Stimulated activated CD8-positive, alpha-beta memory T cell treated with anti-CD3 and anti-CD28 coated beads, Interleukin-7, amount 100 ng/mL, for 4 hours (primary cell): Measurements from ENCODE around the gene OTOG.

Experiments
- DNase-seq, 2 donors: peaks; one replicate each; pipeline ENCODE4 v3.0.0-alpha.2; 2020; ENCODE audit warnings: low read depth in 2 of 2

The OTOG gene

DNA sequence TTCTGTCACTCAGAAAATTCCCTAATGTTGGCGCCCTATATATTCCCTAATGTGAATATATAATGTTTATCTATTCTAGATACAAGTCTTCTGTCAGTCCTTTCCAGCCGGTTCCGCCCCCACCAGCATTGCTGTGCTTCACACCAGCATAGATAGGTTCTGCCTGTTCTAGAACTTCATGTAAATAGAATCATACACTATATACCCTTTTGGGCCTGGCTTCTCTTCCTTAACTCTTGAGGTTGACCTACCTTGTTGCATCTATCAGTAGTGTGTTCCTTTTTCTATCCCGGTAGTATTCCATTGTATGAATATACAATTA, 34.6 kb downstream of the OTOG start:
- DNase-seq: no peak

DNA sequence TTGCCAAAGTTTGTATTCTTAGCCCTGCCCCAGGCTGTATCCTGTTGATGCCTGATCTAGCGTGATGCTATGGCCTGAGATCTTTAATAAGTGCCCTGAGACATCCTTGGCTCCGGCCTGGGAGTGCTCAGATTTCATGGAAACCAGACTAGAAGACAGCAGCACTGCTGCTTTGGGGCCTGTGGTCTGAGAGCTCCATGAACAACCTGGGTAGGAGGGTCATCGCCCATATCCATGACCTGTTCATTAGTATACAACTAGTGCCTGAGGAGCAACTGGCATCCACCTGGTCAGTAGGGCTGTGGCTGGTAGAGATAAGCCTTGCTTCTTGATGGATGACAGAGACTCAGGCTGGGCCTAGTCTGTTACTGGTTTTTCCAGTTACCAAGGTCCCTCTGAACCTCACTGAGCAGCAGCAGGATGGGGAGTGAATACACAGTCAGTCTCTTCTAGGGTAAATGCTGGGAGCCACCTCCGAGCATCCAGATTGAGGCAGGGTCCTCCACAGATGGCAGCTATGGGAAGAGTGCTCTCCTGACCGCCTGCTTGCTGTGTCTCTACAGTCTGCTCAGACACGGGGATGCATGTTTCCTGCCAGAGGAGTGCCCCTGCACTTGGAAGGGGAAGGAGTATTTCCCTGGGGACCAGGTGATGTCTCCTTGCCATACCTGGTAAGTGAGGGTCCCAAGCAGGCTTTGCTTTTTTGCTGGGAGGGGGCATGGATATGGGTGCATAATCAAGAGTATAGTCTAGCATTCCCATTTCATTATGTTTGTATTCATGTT, 39.0 kb downstream of the OTOG start:
- DNase-seq: no peak

DNA sequence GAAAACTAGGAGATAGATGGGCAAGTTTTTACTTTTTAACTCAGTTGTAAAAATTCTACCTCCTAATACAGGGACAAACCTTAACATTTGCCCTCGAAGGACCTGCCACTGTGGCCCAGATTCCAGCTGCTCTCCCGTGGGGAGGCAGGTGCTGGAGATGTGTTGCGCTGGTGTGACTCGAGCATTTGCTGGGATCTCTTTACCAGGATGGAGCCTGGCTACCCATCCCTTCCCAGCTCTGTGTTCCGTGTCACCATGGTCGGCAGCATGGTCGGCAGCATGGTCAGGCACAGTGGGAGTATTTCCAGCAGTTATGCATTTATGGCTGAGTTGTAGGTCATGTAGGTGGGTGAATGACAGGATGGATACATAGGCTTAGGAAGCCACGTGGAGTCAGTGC, 41.1 kb downstream of the OTOG start:
- DNase-seq: no peak

DNA sequence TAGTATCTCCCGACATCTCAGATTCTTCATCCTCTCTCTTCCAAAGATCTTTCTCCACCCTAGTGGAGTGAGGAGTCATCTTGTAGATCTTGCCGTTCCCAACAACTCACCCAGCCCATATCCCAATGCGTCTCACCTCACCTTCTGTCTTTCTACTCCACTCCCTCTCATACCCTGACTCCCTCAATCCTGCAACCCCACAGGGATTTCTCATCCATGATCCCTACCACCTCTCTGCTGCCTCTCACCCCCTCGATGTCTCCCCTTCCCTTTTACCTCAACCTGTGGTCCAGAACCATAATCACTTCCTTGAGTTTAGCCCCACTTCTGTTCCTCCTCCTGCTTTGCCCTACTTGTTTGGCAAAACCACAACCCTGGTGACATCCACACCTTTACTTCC, 41.7 kb downstream of the OTOG start:
- no peak for DNase-seq

DNA sequence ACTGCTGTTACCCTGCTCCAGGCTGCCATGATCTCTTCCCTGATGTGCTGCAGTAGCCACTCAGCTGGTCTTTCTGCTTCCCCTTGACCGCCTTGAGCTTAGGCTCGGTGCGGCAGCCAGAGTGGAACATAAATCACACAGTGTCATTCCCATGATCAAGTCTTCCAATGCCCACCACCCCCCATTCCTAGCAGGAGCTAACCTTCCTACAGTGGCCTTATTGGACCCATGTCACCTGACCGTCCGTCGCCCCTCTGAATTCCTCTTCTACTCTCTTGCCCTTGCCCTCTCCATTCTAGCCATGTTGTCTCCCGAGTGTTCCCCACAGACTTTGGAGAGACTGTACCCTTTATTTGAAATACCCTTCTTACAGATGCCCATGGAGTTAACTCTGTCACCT, 43.4 kb downstream of the OTOG start:
- DNase-seq: no peak

DNA sequence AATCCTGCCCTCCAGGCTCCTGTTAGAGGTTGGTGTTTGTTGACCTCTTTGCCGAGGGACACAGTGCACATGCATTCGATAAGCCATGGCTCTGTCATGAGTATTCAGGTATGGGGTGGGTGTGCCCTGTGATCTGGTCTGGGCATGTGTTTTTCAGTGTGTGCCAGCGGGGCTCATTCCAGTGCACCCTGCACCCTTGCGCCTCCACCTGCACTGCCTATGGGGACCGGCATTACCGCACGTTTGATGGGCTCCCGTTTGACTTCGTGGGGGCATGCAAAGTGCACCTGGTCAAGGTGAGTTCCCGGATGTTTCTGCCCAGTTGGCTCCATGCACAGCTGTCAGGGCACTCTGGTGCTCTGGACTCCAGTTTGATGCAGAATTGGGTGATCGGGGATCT, 44.2 kb downstream of the OTOG start:
- DNase-seq: no peak

DNA sequence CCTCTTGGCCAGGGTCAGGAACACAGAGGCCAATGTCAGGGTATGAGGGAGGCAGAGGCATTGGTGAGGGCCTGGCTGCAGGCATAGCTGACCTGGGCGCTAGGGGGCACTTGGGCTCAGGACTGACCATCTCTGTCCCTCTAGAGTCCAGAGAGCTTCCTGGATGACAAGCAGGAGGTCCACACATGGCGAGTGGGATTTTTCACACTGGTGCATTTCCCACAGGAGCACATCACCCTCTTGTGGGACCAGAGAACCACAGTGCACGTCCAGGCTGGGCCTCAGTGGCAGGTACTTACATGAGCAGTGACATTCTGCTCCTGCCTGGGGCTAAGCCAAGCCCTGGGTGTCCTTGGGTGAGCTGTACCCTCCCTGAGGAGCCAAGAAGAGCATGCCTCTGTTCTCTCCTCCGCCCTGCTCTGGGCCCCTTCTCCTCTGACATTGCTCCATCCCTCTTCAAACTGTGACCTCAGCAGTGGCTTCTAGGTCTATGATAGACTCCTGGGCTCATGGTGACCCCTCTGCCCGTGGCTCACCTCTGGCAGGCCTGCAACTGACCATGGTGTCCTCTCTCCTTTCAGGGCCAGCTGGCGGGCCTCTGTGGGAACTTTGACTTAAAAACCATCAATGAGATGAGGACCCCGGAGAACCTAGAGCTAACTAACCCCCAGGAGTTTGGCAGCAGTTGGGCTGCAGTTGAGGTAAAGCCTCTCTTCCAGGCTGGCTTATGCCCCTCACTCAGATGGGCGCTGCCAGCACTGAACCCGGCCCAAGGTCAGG, 46.6 kb downstream of the OTOG start:
- DNase-seq: no peak

DNA sequence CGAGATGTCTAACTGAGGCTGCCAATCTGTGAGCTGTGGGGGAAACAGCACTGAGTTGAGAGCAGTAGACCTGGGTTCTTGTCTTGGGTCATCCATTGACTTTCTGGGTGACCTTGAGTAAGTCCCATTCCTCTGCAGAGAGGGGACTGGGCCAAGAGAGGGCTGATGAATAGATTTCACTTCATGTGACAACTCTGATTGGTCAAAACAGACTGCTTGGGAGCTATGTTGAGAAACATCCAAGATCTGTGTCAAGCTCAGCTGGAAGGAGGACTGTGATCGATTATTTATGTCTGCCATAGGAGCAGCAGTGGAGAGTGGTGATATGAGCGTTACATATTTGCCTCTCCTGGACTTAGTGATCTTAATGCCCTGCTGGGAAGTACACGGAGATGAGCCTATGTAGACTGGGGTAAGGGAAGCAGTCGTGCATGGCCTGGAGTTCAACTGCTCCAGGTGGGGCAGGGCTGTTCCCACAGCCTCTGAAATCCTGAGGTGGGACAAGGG, 47.7 kb downstream of the OTOG start:
- DNase-seq: no peak

GRCh38 chr11:17595526-17596309, 48.7 kb downstream of the OTOG start:
- DNase-seq: no peak

- DNase-seq: no peak
Measured at GRCh38 chr11:17596310-17596669, 49.2 kb downstream of the OTOG start.

DNA sequence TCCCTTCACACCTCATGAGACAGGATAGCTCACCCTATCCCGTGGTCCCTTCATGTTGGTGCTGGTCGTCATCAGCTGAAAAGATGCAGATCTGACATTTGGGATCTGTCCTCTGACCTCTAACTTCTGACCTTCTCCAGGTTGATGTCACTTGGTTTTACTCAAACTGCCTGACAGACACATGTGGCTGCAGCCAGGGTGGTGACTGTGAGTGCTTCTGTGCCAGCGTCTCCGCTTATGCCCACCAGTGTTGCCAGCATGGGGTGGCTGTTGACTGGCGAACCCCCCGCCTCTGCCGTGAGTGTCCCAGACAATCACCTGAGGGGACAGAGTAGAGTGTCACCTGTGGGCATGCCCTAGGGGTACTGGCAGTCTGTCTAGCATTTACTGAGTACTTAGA, 49.7 kb downstream of the OTOG start:
- DNase-seq: no peak

- no peak for DNase-seq
Measured at GRCh38 chr11:17597770-17598169, 50.7 kb downstream of the OTOG start.

DNA sequence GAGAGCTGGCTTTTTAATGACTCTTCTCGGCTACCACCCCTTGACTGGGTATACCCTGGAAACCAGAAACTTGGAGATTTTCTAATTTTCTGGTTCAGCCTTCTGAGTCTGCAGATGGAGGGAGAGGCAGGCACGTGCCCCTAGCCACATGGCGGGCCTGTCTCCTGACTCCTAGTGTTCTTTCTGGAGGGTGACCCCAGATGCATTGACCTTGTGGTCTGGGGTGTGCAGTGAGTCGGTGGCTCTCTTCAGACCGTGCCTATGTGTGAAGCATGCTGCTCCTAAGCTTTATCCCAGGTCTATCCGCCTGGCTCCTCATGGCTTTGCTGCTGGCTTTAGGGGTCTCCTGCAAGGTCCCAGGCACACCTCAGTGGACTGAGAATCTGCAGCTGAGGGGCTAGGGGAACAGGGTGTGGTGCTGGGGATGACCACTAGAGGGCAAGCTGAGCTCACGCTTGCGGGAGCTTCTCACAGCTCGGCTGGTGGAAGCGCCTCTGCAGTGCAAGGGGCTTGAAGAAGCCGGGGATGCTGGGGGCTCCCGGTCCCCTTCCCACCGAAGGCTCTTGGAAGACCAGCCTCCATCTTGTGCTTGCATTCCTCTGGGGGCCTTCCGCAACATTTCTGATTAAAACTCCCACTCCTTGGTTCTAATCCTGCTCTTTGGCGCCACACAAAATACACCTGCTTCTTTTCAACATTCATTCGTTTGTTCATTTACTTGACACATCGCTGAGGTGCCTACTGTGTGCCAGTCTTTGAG, 51.8 kb downstream of the OTOG start:
- DNase-seq: peak; percentile 33 to 42

DNA sequence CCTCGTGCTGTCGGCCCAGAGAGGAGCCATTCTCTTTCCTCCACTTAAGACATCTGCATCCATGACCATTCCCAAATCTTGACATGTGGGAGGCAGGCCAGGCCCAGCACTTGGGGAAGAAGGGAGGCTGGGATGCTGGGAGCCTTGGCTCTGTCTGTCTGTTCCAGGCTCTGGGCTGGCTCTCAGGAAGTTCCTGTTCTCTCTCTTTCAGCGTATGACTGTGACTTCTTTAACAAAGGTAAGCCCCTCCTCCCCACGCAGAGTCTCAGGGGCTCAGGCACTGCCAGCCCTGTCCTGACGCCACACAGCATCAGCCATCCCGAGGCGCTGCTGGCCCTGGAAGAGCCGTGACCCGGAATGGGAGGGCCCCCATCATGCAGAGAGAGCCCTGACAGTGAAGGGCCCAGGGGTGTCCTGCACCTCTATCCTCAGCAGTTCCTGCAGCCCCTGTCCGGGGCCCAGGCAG, 52.4 kb downstream of the OTOG start:
- no peak for DNase-seq

DNA sequence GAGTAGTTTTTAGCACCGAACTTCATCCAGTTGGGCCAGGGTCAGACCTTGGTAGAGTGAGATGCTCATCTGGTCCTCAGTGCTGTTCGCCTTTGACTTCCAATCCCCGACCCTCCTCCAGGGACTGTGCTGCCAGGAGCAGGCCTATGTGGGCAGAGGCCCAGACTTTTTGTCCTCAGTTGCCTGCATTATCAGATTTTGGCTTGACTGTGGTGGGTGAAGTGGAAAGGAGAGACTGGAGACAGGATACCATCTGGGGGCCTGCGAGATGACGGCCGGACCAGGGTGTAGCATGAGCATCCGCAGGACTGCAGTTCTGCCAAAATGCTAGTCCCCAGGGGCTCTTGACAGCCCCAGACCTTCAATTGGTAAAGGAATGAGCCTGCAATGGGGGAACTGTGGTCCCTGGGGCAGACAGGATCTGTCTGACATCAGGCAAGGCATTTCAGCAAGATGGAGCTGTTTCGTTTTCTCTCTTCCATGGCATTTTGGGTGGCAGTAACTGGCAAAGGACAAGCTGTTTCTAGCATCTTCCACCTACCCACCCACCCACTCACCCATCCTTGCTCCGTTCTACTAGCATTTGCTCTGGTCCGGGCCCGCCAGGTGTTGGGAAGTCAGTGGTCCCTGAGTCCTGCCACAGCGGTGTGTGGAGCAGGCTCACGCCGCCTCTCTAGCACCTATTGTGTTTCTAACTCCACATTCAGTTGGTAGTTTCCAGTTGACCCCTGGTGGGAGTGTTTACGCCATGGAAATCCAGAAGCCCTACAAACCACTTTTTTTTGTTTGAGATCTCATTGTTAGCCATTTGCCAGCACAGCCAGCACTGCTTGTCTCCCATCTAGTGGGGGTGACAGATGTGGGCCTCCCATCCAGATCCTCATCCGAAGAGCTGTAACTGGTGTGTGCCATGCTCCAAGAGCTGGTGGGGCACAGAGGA, 53.5 kb downstream of the OTOG start:
- DNase-seq: no peak

DNA sequence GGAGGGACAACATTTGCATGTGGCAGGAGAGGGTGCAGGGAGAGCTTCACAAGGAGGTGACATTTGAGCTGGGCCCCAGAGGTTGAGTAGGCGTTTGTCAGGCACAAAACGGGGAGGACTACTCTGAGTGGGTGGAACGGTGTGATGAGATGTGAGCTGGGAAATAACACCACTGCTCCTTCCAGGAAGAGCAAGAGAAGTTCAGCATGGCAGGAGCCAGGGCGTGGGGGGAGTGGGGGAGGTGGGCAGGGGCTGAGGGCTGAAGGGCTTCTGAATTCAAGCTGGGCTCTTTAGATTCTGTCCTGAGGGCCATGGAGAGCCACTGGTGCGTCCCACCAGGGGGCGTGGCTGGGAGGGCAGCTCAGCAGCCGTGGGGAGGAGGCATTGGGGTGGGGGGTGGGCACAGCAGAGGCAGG, 54.2 kb downstream of the OTOG start:
- DNase-seq: no peak

- DNase-seq: no peak
Measured at GRCh38 chr11:17601676-17602075, 54.6 kb downstream of the OTOG start.

DNA sequence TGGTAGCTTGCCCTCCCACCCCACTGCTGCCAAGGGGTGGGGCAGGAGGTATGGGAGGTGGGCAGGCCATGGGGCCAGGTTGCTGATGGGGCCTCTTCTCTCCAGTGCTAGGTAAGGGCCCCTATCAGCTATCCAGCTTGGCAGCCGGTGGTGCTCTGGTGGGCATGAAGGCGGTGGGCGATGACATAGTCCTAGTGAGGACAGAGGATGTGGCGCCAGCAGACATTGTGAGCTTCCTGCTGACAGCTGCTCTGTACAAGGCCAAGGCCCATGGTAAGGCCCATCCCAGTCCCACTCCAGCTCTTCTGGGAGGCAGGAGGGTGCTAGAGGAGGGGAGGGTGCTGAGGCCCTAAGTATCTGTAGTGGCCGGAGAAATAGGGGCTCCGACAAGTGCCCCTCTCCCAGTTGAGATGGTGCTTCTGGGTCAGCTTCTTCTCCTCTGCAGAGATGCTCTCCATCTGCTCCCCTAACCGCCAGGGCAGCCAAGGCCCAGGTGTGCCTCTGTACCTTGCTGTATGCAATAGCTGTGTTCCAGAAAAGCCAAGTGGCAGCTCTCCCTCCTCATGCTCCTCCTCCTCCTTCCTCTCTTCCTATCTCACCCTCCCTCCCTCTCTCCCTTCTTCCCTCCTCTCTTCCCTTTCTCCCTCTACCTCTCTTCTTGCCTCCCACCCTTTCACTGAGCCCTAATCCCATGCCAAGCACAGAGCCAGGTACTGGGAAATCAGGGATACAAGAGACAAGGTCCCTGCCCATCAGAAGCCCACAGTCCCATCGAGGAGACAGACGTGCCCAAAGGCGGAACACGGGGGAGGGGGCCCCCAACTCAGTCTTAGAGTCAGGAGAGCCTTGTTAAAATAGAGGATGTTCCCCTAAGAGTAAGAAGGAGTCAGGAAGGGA, 55.3 kb downstream of the OTOG start:
- DNase-seq: no peak

DNA sequence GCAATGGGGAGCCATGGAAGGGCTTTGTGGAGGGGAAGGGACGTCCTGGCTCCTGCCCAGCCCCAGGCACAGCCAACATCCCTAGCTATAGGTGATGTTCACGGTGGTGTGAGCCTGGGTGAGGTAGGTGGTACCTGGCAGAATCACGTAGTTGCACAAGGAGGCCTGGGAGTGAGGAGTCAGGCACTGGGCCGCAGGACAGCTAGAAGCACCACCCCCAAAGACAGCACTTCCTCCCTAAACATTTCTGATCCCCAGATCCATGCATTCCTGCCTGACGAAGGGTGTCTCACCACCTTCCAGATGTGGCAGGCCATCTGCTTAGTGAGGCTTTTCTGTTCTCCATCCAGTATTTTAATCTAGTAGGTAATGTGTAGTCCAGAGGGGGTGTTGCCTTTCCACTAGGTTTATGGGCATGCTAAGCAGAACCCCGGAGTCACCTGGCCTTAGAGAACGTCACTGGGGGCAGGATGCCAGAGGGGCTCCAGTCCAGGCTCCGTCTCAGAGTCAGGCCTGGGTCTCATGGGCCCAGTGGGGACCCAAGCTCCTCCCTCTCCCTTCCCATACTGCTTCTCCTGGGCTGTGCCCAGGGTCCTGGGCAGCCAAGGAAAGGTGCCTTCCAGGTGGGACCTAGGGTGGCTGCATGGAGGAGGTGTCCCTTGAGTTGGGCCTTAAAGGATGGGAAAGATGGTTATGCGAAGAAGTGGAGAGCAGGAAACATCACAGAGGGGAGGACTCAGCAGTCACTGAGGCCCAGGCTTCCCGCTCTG, 56.2 kb downstream of the OTOG start:
- no peak for DNase-seq
